DND-41 (cell line): ENCODE measurements around the gene MRAS.

Source experiments
- CTCF ChIP-seq: IDR thresholded peaks from 2 replicates; pipeline ENCODE4 v1.5.1; 2012; ENCODE audit warnings: borderline replicate concordance, low read length, moderate library complexity, mild to moderate bottlenecking; ENCODE audit not compliant: poor library complexity, severe bottlenecking; ENCODE audit errors: extremely low read depth
- EZH2 ChIP-seq: IDR thresholded peaks from 3 replicates; pipeline ENCODE4 v1.6.1; 2012; ENCODE audit warnings: borderline replicate concordance, low read depth, mild to moderate bottlenecking, moderate library complexity, low read length, inconsistent platforms; ENCODE audit not compliant: severe bottlenecking

DNA sequence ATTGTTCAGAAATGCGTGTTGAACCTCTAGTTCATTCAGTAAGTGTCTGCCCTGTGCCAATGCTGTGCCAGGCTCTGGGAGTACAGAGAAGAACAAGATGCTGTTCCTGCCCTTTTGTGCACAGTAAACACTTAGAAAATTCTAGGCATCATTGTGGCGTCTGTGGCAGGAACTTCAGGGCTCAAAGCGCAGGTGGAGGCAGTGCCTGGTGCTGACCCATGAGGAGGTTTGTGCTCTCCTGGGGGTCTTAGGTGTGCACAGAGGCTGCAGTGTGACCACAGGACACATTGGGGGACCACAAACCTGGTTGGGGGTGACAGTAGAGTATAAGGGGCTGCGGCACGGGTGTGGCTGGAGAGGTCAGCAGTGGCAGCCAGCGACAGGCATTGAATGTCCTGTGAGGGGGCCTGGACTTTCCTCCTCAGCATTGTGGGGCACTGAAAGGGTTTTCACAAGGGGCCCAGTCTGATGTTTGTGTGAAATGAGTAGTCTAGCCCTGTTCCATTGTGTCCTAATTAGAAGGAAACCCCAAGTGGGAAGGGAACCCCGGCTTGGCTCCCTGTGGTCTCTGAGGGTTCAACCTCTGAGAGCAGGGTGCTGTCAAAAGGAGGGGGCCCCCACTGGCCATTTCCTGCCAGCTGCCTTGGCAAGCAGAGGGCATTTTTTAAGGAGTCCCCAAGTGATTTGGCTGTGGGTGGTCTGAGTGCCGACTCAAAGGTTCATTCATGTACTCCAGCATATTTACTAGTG is 20.9 kb downstream of the MRAS start:
- TF ChIP-seq CTCF (no peak), EZH2 (no peak)
